Measurements from ENCODE around the gene UNC5C.

The UNC5C gene

DNA sequence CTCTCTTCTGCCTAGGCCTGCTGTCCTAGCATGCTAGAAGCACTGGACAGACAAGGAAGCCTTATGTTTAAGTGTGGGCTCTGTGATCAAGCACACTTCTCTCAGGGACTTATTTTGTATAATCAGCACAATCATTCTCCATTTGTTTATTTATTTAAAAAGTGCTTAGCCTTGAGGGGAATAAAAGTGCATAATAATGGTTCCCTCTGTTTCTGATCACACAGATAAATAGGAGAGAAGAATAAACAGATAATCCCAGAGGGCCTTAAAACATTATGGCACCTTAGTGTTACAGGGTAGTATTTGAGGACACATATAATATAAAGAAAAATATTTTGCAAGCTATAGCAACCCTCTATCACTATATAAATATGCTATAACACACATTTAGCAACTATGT is 146.5 kb downstream of the UNC5C start:
- no peak for DNase-seq (ENCODE audit: low spot score)

DNA sequence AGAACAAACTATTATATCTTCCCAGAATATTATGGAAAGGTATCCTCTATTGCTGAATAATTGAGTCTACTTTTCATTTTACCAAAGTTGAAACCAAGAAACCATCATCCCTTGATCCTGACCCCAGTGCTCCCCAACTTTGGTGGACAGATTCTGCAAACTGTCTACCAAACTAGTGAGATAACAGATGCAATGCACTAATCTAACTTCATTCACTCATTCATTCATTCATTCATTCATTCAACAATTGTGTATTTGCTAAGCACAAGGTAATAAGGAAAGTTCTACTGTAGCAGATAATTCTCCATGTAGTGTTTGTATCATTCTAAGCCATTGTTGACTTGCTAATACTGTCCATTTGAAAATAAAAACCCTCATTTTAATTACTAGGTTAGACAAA is 150.6 kb downstream of the UNC5C start:
- no peak for DNase-seq (ENCODE audit: low spot score)

DNA sequence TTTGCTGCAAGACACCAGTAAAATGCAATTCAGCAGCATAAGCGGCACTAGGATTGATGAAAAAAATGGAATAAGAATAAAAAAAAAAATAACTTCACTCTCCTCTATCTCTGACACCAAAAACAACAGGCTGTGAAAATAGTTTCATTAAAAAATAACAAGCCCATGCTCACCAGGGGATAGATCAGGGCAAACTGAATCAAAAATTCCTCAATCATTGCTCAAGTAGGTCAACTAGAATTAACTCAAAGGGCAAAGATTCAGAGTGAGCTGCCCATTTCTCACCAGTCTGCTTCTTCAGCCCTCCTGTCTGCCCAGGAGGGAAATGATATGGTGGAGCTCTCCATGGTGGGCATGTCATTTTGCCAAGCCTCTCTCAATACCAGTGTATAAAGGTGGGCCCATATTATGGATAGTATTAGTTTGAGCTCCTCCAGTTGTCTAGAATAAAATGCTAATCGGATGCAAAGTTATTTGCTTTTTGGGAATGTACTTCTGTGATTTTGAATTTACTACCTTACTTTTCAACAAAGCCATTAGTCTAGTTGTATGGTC is 153.9 kb downstream of the UNC5C start:
- no peak for DNase-seq (ENCODE audit: low spot score)

DNA sequence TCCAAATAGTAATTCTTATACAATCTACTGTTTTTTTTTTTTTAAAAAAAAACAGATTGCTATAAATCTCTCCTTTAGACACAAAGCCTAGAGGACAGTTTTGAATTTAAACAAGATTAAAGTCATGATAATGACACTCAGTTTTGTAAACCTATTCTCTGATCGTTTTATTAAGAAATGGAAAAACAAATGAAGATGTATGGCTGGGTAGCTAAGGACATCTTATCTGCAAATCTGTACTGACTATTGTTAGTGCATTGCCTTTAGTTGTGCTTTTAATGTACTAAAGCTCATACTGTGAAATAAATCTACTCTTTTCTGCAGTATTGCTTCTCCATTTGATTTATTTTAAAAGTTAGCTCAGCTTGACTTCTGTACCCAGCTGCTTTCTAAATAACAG is 155.0 kb downstream of the UNC5C start:
- DNase-seq (ENCODE audit: low spot score): no peak

DNA sequence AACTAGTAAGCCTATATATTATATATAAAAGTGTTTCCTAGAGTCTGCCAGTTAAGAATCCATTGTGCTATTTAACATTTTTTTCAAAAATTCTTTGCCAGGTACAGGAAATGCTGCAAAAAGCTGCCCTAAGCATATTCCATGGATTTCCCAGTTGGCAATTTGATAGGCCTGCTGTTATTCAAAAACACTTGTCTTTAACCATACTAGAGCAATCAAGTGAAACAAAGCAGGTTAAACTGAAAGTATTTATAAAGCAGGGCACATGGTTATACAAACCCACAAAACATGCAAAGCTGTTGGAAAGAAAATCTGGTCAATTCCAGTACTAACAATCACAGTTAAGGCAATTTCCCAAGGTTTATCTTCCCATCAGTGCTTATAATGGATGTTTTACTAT is 159.9 kb downstream of the UNC5C start:
- DNase-seq (ENCODE audit: low spot score): no peak

DNA sequence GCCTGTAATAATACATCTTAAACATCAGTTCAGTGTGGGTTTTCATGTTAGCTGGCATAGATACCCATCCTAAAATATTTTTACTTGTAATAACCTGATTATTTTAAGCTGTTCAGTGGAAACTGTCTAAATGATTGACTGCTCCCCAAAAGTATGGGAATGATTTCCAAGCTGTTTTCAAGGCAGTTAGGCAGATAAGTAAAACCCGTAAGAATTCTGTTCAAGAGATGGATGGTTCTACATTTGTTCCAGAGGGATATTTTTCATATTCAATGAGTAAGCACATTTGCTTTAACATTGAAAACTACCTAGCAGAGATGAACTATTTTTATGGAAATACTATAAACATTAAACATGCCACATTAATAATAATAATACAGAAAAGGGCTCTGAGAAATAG is 161.1 kb downstream of the UNC5C start:
- no peak for DNase-seq (ENCODE audit: low spot score)

DNA sequence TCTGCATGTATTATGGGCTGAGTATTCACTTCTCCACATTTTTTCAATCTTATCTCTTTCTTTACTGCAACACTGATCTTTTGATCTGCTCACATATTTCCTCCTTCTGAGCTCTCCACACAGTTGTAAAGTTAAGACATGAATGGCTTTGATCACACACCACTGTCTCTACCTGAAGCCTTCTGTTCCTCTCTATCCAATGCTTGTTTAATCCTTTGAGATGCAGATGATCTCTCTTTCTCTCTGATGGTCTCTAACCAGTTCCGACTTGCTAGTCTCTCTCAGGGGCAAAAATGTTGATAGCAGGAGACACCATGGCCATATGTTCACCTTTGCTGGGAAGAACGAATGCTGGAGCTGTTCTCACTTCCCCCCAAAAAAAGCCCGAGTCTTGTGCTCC is 162.4 kb downstream of the UNC5C start:
- DNase-seq (ENCODE audit: low spot score): no peak

DNA sequence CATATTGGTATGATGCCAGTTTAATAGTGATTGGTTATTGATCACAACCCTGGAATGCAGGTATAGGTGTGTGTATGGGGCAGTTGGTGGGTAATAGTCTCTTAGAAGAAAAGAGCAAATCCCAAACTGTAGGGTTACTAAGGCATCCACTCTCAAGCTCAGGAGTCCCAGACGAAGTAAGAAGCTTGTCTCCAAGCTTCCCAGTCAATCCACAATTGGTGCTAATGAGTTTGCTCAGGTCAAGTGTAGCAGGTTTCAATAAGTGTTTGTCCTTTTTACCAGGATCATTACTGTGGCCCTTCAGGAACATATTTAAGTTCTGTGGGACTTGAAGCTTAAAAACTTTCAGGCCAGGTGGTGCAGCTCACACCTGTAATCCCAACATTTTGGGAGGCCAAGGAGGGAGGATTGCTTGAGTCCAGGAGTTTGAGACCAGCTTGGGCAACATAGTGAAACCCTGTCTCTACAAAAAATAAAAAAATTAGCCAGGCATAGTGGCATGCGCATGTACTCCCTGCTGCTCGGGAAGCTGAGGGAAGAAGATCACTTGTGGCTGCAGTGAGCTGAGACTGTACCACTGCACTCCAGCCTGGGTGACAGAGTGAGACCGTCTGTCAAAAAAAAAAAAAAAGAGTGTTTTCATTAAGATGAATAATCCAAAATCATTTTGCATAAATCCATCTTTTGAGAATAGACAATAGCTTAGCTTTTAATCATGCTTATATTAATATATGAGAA is 166.8 kb downstream of the UNC5C start:
- DNase-seq (ENCODE audit: low spot score): no peak

DNA sequence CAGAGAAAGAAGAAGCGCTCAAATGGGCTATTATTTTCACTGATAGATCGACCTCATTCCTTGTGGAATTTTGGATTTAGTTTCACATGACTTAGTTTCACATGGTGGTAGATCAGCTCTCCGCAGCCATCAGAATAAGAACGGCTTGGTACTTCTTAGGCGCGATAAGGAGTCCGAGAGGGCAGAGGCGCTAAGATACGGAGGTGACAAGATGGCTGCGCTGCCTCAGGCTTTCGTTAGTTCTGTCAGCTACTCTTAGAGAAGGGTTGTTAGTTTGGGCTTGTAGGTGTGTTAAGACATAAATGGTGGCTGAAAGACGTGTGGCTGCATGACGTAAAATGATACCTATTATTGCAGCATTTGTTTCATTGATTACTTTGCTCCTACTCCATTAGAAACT is 169.1 kb downstream of the UNC5C start:
- DNase-seq (ENCODE audit: low spot score): no peak

DNA sequence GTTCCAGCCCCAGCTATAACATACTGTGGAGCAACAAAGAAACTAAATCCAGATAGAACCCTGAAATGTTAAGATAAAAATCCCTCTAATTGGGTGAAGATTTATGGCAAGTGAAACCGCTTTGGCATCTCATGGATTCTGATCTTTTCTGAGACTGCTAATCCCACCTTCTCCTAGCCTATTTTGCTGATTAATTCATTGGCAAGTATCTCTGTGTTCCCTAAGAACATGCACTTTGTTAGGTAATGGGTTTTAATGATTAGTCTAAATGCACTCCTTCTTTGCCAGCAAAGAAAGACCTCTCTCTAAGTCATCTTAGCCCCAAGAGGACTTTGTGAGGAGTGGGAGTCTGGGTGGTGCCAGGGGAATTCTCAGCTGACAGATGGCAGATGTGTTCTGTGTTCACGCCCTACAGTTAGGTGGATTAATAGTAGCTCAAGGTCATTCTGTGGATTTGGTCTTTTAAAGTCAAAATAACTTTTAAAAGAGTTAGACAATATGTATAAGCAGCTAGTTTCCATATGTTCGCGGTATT is 171.3 kb downstream of the UNC5C start:
- DNase-seq (ENCODE audit: low spot score): no peak

DNA sequence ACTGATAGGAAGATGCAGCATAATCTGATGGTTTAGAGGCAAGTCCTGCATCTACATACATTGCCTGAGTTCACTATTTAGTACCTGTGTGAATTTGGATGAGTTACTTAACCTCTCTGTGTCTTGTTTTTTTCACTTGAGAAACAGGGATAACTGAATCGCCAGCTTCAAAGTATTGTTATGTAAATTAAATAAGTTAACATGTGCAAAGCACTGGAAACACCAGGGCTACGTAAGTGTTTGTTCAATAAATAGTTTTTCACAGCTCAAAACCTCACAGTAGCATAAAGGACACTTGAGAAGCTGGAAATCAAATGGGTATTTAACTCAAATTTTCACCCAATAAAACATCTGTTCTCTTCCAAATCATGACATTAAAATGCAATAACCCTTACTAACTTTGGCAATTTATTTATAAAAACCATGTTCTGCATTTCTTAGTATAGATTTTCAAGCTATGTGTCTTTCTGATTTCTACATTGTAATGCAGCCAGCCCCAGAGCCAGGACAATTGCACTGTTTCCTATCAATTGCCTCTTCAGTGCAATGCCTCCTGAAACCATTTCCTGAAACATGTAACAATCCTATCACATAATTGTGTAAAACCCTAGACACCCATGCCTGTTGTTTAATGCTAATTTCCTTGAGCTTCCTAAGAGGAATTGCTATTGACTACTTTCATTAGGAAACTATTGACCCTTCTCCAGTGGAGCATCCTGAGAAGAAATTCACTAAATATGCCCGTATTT is 177.1 kb downstream of the UNC5C start:
- DNase-seq (ENCODE audit: low spot score): no peak

DNA sequence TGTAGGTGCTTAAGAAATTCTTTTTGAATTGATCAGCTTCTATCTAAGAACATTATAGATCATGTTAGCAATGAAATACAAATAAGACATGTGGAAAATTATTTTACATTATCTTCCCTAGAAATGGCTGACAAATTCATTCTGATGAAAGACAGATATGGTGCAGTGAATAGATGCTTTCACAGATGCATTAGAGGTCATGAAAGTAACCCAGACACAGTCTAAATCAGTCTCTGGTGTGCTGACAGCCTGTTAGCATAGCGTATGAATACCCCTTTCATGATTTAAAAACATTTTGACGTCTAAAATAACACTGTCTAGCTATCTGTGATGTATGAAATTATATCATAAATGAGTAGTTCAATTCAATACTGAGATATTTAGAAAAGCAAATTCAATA is 180.9 kb downstream of the UNC5C start:
- no peak for DNase-seq (ENCODE audit: low spot score)

DNA sequence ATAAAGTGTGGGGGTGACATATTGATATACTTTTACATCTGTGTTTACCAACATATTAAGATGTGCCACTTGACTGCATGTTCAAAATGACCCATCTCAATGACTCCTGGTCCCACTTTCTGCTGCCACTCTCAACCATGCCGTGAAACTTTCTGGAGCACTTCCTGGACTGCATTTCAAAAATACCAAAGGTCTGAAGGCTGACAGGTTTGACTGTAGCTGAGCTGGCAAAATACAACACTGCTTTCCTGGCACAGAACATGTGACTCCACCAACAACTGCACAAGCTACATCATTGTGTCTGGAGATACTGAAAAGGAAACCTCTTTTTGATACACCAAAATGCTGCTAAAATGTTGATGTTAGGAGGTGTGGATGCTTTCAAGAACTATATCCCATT is 184.8 kb downstream of the UNC5C start:
- no peak for DNase-seq (ENCODE audit: low spot score)

DNA sequence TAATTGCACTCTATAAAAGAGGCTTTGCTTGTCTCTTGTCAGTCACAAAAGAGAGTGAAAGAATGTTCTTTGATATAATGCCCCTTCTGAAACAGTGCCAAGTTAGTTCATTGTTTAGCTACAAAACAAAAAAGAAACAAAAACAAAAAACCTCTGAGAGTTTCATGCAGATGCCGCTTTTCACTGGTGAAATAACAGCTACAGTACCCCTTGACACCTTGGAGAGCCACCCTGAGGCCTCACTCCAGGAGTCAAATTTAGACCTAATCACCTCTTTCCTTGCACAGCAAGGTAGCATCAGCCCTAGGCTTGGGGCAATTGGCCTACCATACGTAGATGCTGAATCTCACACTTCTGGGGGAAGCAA is 185.2 kb downstream of the UNC5C start:
- DNase-seq (ENCODE audit: low spot score): no peak

DNA sequence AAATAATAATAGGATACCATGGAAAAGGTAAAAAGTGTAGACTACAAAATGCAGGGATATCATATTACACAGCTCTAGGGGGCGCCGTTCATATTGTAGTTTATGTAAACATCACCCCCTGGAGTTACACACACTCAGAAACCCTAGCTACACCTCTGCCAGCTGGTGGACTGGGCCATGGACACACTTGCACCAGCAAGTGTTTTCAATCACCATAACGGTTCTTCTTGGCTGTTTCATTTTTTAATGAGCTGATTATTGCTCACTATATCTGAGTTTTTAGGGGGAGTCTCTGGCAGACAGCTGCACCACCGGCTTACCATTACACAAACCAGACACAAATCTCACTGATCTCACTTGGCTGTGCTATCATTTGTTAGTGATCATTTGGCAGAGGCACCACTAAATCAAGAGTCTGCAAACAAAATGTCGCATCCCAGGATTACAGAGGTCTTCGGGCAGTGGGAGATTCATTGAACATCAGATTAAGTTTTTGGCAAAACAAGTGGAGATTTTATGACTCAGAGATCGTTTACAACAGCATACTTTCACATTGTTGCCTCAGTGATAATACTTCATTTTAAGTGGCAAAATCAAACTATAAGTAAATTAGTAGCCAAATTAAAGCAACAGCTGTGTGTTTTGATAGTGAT is 185.7 kb downstream of the UNC5C start:
- DNase-seq (ENCODE audit: low spot score): no peak

DNA sequence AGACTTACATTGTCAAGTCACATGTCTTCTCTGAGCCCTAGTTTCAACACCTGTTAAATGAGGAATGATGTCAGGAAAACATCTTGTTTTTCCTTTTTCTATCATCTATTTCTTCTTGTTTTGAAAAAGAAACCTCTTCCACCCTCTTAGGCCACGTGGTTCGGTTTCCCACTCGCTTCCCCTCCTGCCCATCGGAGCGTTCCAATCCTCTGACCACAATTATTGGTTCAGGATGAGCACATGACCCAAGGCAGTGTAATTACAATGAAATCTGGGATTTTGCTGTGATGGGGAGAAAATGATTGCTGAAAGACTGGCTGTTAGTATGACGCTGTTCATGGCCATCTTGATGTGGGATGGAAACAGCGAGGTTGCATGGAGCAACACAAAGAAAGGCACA is 186.7 kb downstream of the UNC5C start:
- DNase-seq (ENCODE audit: low spot score): no peak

DNA sequence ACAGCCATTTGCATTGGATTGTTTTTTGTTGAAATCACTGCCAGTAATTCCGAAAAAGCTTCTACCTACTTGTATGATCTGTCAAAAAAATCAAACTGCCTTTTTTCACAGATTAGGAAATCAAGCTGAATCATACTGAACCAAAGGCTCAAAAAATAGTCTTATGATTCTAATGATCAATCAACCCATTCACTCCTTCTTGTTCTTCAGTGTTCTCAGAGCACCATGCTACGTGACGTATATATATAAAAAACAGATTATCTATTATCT is 187.1 kb downstream of the UNC5C start:
- DNase-seq (ENCODE audit: low spot score): no peak

DNA sequence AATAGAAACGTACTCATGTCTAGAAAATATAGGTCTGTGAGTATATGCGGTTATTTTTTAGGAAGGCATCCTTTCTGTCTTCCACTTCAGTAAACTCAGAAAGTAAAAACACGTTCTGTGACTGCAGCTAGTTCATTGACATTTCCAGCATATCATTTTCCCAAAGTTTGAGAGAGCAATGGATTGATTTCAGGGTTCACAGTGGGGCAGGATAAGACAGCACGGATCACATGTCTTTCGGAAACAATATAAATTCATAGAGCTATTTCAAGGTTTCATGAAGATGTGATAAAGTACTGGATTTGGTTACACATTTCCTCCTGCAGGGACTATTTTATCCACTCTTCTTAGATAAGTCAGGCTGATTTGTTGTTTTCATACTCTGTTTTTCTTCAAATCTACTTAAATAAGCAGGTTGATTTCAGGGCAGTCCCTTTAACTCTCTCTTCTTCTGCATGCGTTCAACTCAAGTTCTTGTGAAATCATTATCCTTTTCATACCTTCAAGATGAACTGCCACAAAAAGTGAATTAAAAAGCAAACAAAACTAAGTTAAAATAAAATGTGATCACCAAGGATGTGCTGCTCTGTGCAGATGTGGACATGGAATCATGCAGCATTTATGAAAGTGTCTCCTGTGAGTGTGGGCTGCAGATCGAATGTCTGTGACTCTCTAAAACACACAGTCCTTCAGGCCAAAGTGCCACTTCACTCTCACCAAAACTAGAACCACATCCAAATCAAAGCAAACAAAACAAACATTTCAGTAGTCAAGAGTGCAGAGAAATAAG is 187.7 kb downstream of the UNC5C start:
- no peak for DNase-seq (ENCODE audit: low spot score)

DNA sequence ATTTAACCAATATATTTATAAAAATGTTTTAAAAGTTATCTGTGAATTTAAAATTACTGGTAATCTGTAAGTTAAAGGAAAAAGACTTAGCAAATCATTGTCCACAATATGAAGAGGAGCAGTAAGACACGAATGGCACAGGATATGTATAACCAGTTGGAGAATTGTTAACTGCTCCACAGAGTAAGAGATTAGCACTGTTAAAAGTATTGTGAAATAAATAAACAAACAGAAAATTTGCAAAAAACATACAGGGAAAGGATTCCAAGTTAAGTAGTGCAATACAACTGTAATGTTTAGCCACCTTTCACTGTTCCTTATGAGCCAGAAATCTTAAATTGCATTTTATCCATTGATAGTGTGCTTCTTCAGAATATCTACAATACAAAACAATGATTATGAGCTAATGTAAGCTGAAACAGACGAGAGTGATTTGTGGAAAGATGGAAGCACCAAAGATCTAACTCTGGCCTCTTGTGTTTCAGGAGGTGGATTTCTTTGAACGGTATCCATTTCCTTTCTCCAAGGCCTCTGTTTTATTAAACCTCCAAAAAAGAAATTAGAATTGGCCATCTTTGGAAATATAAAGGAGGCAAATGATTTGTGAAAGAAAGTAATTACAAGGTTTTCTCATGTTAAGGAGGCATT is 188.4 kb downstream of the UNC5C start:
- DNase-seq (ENCODE audit: low spot score): no peak

DNA sequence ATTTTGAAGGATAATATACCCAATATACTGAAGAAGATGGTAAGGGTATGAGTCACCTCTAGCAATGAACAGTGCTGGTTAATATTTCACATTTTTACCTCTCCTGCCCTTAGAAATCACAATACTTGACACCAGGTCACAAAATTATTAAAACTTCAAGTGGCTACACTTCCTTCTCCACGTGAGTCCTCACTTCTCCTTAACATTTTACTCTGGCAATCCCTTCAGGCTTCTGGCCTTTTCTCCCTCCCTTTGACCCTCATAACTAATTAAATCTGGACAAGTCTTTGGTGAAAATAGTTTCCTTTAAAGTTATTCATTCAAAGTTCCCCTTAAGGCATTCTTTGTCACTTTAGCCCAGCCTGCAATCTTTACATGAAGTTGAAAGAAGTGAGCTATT is 190.4 kb downstream of the UNC5C start:
- no peak for DNase-seq (ENCODE audit: low spot score)

DNA sequence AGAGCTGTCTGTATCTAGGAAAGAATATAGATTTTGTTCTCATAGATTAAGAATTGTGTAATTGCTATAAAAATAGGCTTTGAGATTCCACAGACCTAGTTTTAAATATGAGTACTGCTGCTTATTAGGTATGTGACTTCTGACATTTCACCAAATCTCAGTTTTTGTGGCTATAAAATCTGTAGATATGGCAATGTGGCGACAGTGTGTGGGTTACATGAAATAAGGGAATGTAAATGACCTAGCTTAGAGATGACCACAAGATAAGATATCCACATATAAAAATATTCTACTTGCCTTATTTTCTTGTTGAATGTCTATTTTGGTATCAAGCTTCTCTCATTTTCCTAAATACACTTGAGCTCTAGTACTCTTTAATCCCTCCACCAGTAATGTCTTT is 193.8 kb downstream of the UNC5C start:
- DNase-seq (ENCODE audit: low spot score): no peak

DNA sequence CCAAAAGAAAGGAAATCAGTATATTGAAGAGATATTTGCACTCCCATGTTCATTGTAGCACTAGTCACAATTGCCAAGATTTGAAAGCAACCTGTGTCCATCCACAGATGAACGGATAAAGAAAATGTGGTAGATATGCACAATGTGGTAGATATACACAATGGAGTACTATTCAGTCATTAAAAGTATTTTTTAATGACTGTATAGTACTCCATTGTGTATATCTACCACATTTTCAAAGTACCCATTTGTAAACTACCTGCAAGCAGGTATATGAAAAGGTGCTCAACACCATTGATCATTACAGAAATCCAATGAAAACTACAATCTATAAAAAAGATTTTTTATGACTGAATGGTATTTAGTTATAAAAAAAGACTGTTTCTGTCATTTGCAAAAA is 200.4 kb downstream of the UNC5C start:
- no peak for DNase-seq (ENCODE audit: low spot score)

Data from hematopoietic multipotent progenitor cell treated with erythropoietin and hydrocortisone succinate and interleukin-3 and kit ligand, for 17 days (in vitro differentiated cells).